GM23338 (cell line): Measurements from ENCODE around the gene UGT1A4.

Experiments
- CREB1 ChIP-seq: fragments of 250-450 bp; sonication (Bioruptor Pico); IDR thresholded peaks from 2 replicates; pipeline ENCODE4 v1.5.0; 2020; ENCODE audit warnings: low read depth, mild to moderate bottlenecking, moderate library complexity
- EZH2 ChIP-seq: fragments of 200-600 bp; sonication (generic); IDR thresholded peaks from one replicate; pipeline ENCODE4 v1.8.0; 2017; ENCODE audit warnings: antibody characterized with exemption, mild to moderate bottlenecking, low read depth; ENCODE audit not compliant: unreplicated experiment
- EZH2phosphoT487 ChIP-seq: fragments of 200-600 bp; sonication (generic); IDR thresholded peaks from one replicate; pipeline ENCODE4 v1.8.1; 2018; ENCODE audit warnings: antibody characterized with exemption; ENCODE audit not compliant: unreplicated experiment
- POLR2AphosphoS5 ChIP-seq: IDR thresholded peaks from 2 replicates; pipeline ENCODE4 v1.6.1; 2016; ENCODE audit warnings: antibody characterized with exemption, low read depth
- ZNF331 ChIP-seq: fragments of 250-450 bp; sonication (Bioruptor Pico); IDR thresholded peaks from 2 replicates; pipeline ENCODE4 v1.5.0; 2020; ENCODE audit warnings: low read depth, mild to moderate bottlenecking, moderate library complexity
- TF ChIP-seq, protein P1 (sequence below), 2 experiments: fragments of 200-600 bp in 1 of 2; sonication (generic) in 1 of 2; conservative IDR thresholded peaks; 2 replicates each; pipeline versions ENCODE4 v1.5.1 to v1.6.1; 2016 to 2017; ENCODE audit warnings: antibody characterized with exemption in 2 of 2, low read depth in 2 of 2, mild to moderate bottlenecking in 2 of 2, moderate library complexity in 1 of 2
- TF ChIP-seq, protein P2 (sequence below): IDR thresholded peaks from one replicate; pipeline ENCODE4 v1.6.1; 2018; ENCODE audit warnings: antibody characterized with exemption; ENCODE audit not compliant: unreplicated experiment

- TF ChIP-seq EZH2 (no peak), POLR2AphosphoS5 (no peak), EZH2phosphoT487 (no peak), CREB1 (CRISPR knock-in tag) (no peak), ZNF331 (CRISPR knock-in tag) (no peak)
- TF ChIP-seq, protein P1, sequence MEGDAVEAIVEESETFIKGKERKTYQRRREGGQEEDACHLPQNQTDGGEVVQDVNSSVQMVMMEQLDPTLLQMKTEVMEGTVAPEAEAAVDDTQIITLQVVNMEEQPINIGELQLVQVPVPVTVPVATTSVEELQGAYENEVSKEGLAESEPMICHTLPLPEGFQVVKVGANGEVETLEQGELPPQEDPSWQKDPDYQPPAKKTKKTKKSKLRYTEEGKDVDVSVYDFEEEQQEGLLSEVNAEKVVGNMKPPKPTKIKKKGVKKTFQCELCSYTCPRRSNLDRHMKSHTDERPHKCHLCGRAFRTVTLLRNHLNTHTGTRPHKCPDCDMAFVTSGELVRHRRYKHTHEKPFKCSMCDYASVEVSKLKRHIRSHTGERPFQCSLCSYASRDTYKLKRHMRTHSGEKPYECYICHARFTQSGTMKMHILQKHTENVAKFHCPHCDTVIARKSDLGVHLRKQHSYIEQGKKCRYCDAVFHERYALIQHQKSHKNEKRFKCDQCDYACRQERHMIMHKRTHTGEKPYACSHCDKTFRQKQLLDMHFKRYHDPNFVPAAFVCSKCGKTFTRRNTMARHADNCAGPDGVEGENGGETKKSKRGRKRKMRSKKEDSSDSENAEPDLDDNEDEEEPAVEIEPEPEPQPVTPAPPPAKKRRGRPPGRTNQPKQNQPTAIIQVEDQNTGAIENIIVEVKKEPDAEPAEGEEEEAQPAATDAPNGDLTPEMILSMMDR (conservative IDR thresholded peaks at IDR 0.05; ENCODE audit: low read depth in 2 of 2): no peak
- TF ChIP-seq, protein P2, sequence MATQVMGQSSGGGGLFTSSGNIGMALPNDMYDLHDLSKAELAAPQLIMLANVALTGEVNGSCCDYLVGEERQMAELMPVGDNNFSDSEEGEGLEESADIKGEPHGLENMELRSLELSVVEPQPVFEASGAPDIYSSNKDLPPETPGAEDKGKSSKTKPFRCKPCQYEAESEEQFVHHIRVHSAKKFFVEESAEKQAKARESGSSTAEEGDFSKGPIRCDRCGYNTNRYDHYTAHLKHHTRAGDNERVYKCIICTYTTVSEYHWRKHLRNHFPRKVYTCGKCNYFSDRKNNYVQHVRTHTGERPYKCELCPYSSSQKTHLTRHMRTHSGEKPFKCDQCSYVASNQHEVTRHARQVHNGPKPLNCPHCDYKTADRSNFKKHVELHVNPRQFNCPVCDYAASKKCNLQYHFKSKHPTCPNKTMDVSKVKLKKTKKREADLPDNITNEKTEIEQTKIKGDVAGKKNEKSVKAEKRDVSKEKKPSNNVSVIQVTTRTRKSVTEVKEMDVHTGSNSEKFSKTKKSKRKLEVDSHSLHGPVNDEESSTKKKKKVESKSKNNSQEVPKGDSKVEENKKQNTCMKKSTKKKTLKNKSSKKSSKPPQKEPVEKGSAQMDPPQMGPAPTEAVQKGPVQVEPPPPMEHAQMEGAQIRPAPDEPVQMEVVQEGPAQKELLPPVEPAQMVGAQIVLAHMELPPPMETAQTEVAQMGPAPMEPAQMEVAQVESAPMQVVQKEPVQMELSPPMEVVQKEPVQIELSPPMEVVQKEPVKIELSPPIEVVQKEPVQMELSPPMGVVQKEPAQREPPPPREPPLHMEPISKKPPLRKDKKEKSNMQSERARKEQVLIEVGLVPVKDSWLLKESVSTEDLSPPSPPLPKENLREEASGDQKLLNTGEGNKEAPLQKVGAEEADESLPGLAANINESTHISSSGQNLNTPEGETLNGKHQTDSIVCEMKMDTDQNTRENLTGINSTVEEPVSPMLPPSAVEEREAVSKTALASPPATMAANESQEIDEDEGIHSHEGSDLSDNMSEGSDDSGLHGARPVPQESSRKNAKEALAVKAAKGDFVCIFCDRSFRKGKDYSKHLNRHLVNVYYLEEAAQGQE: no peak
These were observed 28.1 kb downstream of the UGT1A4 start for GRCh38 chr2:233746475-233747282.
